WTC11 (cell line): ENCODE data around the gene SLC25A10. TPM values are rescaled to one million over a fixed set of nuclear protein-coding genes. Genes with fewer than 3 reads are reported as not detected.

Experiments used
- ATAC-seq: fragments of 200-7000 bp; cut with Tn5 transposase; 2 replicates; pipeline ENCODE4 v1.10.0; 2021; ENCODE audit warnings: mild to moderate bottlenecking, moderate library complexity
- CTCF ChIA-PET: fragments of 300-600 bp; sonication (Branson Sonifier 250); formaldehyde crosslinking; loops from one replicate; lab custom pipeline; 2021; ENCODE audit warnings: antibody characterized with exemption; lab: Charles Lee
- POLR2A ChIA-PET: fragments of 350-600 bp; sonication (Branson Sonifier 250); formaldehyde crosslinking; loops from one replicate; lab custom pipeline; 2021; ENCODE audit warnings: antibody characterized with exemption; lab: Charles Lee
- DNase-seq: peaks from one replicate; pipeline ENCODE4 v3.0.0; 2021; ENCODE audit warnings: low spot score
- H3K27ac Mint-ChIP-seq: 2 replicates; pipeline ENCODE4 v1.8.0; 2021; ENCODE audit warnings: mixed read lengths
- H3K27me3 Mint-ChIP-seq: 2 replicates; pipeline ENCODE4 v1.8.0; 2021; ENCODE audit warnings: low read depth, mild to moderate bottlenecking, moderate library complexity, mixed read lengths
- H3K36me3 Mint-ChIP-seq: 2 replicates; pipeline ENCODE4 v1.8.0; 2021; ENCODE audit warnings: mixed read lengths
- H3K4me1 Mint-ChIP-seq: 2 replicates; pipeline ENCODE4 v1.8.0; 2022; ENCODE audit warnings: mixed read lengths
- H3K4me3 Mint-ChIP-seq: 2 replicates; pipeline ENCODE4 v1.8.0; 2021; ENCODE audit warnings: mild to moderate bottlenecking, moderate library complexity, mixed read lengths
- H3K9me3 Mint-ChIP-seq: 2 replicates; pipeline ENCODE4 v1.8.0; 2021; ENCODE audit warnings: mixed read lengths
- ARID4B ChIP-seq: sonication (generic); formaldehyde crosslinking; IDR thresholded peaks from 2 replicates; pipeline ENCODE4 v1.8.0; 2023; ENCODE audit warnings: missing genetic modification reagents, mild to moderate bottlenecking, borderline replicate concordance
- ATF3 ChIP-seq: sonication (generic); formaldehyde crosslinking; conservative IDR thresholded peaks from 2 replicates; pipeline ENCODE4 v1.8.1; 2022; ENCODE audit warnings: mild to moderate bottlenecking, missing genetic modification reagents
- CTCF ChIP-seq: fragments of 200-600 bp; IDR thresholded peaks from 2 replicates; pipeline ENCODE4 v1.8.0; 2022; ENCODE audit warnings: antibody characterized with exemption
- FOXK1 ChIP-seq: sonication (generic); formaldehyde crosslinking; IDR thresholded peaks from 2 replicates; pipeline ENCODE4 v1.8.0; 2022; ENCODE audit warnings: mild to moderate bottlenecking, moderate library complexity, missing genetic modification reagents
- IRF1 ChIP-seq: sonication (generic); formaldehyde crosslinking; IDR thresholded peaks from 2 replicates; pipeline ENCODE4 v1.8.0; 2023; ENCODE audit warnings: missing genetic modification reagents
- NFATC4 ChIP-seq: fragments of 250-450 bp; sonication (Bioruptor Pico); IDR thresholded peaks from 2 replicates; pipeline ENCODE4 v1.9.0; 2021; ENCODE audit warnings: mild to moderate bottlenecking
- NFE2L1 ChIP-seq: sonication (generic); formaldehyde crosslinking; IDR thresholded peaks from 2 replicates; pipeline ENCODE4 v1.8.1; 2023; ENCODE audit warnings: missing genetic modification reagents
- NFYB ChIP-seq: sonication (generic); formaldehyde crosslinking; conservative IDR thresholded peaks from 2 replicates; pipeline ENCODE4 v1.8.0; 2022; ENCODE audit warnings: low read depth, missing genetic modification reagents
- STAT6 ChIP-seq: sonication (generic); formaldehyde crosslinking; conservative IDR thresholded peaks from 2 replicates; pipeline ENCODE4 v1.8.1; 2023; ENCODE audit warnings: mild to moderate bottlenecking, low read depth, missing genetic modification reagents, moderate library complexity
- TEAD4 ChIP-seq: sonication (generic); formaldehyde crosslinking; IDR thresholded peaks from 2 replicates; pipeline ENCODE4 v1.8.0; 2022; ENCODE audit warnings: mild to moderate bottlenecking, missing genetic modification reagents
- ZNF416 ChIP-seq: fragments of 250-450 bp; sonication (Bioruptor Pico); IDR thresholded peaks from 2 replicates; pipeline ENCODE4 v1.9.0; 2021; ENCODE audit warnings: mild to moderate bottlenecking, inconsistent platforms
- ZNF512 ChIP-seq: sonication (generic); formaldehyde crosslinking; IDR thresholded peaks from 2 replicates; pipeline ENCODE4 v1.8.1; 2022; ENCODE audit warnings: missing genetic modification reagents, borderline replicate concordance
- total RNA-seq: library from RNA; stranded (reverse); gene quantifications from 3 replicates; pipeline ENCODE4 v1.2.3, GENCODE V29; 2021

The SLC25A10 gene
- total RNA-seq, 1 experiment from 2014 or later: 38.7 TPM

- TF ChIP-seq NFE2L1 (no peak), CTCF (no peak)
Measured at GRCh38 chr17:81735264-81736102, 23.4 kb downstream of the SLC25A10 start (continued).

- DNase-seq: no peak
Measured at GRCh38 chr17:81737947-81738800, 26.1 kb downstream of the SLC25A10 start.

GRCh38 chr17:81738801-81739393 lies 26.8 kb downstream of the SLC25A10 start:
- DNase-seq: no peak
- no peak overlapping the region for H3K27ac Mint-ChIP-seq
- ChIA-PET CTCF (interaction anchor here (1.0 to 1.5 kb wide), 2 partner anchors 70 to 87 kb away, joined by 3 read pairs; no protein-coding TSS in a partner anchor), POLR2A (no interaction called here)
- peaks cover 3% of the 10 kb centered on the region; the same call in 1 of the 2 replicates for H3K4me1 Mint-ChIP-seq
- no peak for ATAC-seq
- H3K36me3 Mint-ChIP-seq: no peaks in the 10 kb centered on the region
- no peaks in the 10 kb centered on the region for H3K27me3 Mint-ChIP-seq
- H3K4me3 Mint-ChIP-seq: no peak overlapping the region
- no peaks in the 10 kb centered on the region for H3K9me3 Mint-ChIP-seq
- no peak for TF ChIP-seq ZNF416 (CRISPR knock-in tag)
- TF ChIP-seq IRF1: no peak
- TF ChIP-seq STAT6 (CRISPR knock-in tag): no peak
- no peak for TF ChIP-seq FOXK1
- no peak for TF ChIP-seq ATF3 (CRISPR knock-in tag)
- no peak for TF ChIP-seq ARID4B (CRISPR knock-in tag)
- TF ChIP-seq NFYB (CRISPR knock-in tag): no peak
- TF ChIP-seq TEAD4 (CRISPR knock-in tag): no peak

More at GRCh38 chr17:81737947-81738800, 26.1 kb downstream of the SLC25A10 start:
- H3K27ac Mint-ChIP-seq: no peak overlapping the region
- CTCF ChIA-PET: interaction anchor here (1.0 to 1.5 kb wide), 2 partner anchors 70 to 88 kb away, joined by 3 read pairs; no protein-coding TSS in a partner anchor
- POLR2A ChIA-PET: no interaction called here
- no peak for ATAC-seq
- no peak for TF ChIP-seq NFATC4 (CRISPR knock-in tag)
- TF ChIP-seq ZNF512 (CRISPR knock-in tag): no peak
- no peaks in the 10 kb centered on the region for H3K9me3 Mint-ChIP-seq
- H3K4me1 Mint-ChIP-seq: peaks cover 8% of the 10 kb centered on the region
- H3K27me3 Mint-ChIP-seq: no peaks in the 10 kb centered on the region
- H3K36me3 Mint-ChIP-seq: no peaks in the 10 kb centered on the region
- H3K4me3 Mint-ChIP-seq: no peak overlapping the region
